GM21737 (cell line): ENCODE data around the gene PRKD2.
"Not testable (repeated sequence)": the region's sequence is repeated elsewhere in the genome, so short reads cannot be mapped to it uniquely, and the experiment has no call there.

Source experiments
- ATAC-seq: cut with Tn5 transposase; IDR thresholded peaks from one replicate; pipeline ENCODE4 v1.9.1; 2021; ENCODE audit warnings: mild to moderate bottlenecking, moderate library complexity; ENCODE audit not compliant: unreplicated experiment

The PRKD2 gene

GRCh38 chr19:46635920-46636761 is 80.8 kb downstream of the PRKD2 start, which contains the start of gene GNG8:
TSS of gene GNG8 (minus strand) at chr19:46636202. CDS start at chr19:46634682, 1,520 bp downstream.
- no peak for ATAC-seq

- no peak for ATAC-seq
Measured at GRCh38 chr19:46634656-46635218, 82.2 kb downstream of the PRKD2 start.

- peak; percentile 50 for ATAC-seq
Measured at GRCh38 chr19:46634045-46634655, 82.8 kb downstream of the PRKD2 start.

- no peak for ATAC-seq
Measured at GRCh38 chr19:46633130-46633529, 83.8 kb downstream of the PRKD2 start.

GRCh38 chr19:46631481-46631880 is 85.4 kb downstream of the PRKD2 start:
- no peak for ATAC-seq

- no peak for ATAC-seq
Measured at GRCh38 chr19:46630586-46631205, 86.2 kb downstream of the PRKD2 start.

- no peak for ATAC-seq
Measured at GRCh38 chr19:46629546-46630025, 87.3 kb downstream of the PRKD2 start.

GRCh38 chr19:46628970-46629369 is 87.9 kb downstream of the PRKD2 start:
- ATAC-seq: not testable (repeated sequence)

GRCh38 chr19:46626446-46626845 is 90.5 kb downstream of the PRKD2 start:
- ATAC-seq: no peak

- ATAC-seq: no peak
Measured at GRCh38 chr19:46625731-46626130, 91.2 kb downstream of the PRKD2 start.

- no peak for ATAC-seq
Measured at GRCh38 chr19:46624958-46625661, 91.8 kb downstream of the PRKD2 start, which contains the start of gene PTGIR. TSS of gene PTGIR (minus strand) at chr19:46625089. CDS start at chr19:46624225, 864 bp downstream.
